Trophoblast cell (in vitro differentiated cells and primary cell): ENCODE results near the gene EID2B. TPM values are rescaled to one million over a fixed set of nuclear protein-coding genes. Genes with fewer than 3 reads are reported as not detected.

ENCODE experiments used
- DNase-seq, 2 donors: peaks; one replicate each; pipeline ENCODE4 v3.0.0-alpha.2; 2016
- H2AFZ ChIP-seq: 2 replicates; pipeline ENCODE4 v1.6.1; 2013; ENCODE audit warnings: low read length, moderate library complexity, mild to moderate bottlenecking; ENCODE audit not compliant: insufficient read depth, poor library complexity
- H2AK5ac ChIP-seq: 2 replicates; pipeline ENCODE4 v1.6.1; 2013; ENCODE audit warnings: mild to moderate bottlenecking, low read length
- H2BK120ac ChIP-seq: 2 replicates; pipeline ENCODE4 v1.6.1; 2013; ENCODE audit warnings: low read length, mild to moderate bottlenecking, moderate library complexity; ENCODE audit not compliant: insufficient read depth, poor library complexity
- H2BK12ac ChIP-seq: 2 replicates; pipeline ENCODE4 v1.6.1; 2013; ENCODE audit warnings: mild to moderate bottlenecking, low read length, moderate library complexity
- H2BK5ac ChIP-seq: 2 replicates; pipeline ENCODE4 v1.6.1; 2013; ENCODE audit warnings: low read length, low read depth, moderate library complexity, mild to moderate bottlenecking; ENCODE audit not compliant: poor library complexity
- H3K14ac ChIP-seq: 2 replicates; pipeline ENCODE4 v1.6.1; 2013; ENCODE audit warnings: mild to moderate bottlenecking, low read length
- H3K18ac ChIP-seq: 2 replicates; pipeline ENCODE4 v1.6.1; 2013; ENCODE audit warnings: mild to moderate bottlenecking, low read length
- H3K23ac ChIP-seq: 2 replicates; pipeline ENCODE4 v1.6.1; 2013; ENCODE audit warnings: low read length
- H3K27ac ChIP-seq: 2 replicates; pipeline ENCODE4 v1.5.1; 2013; ENCODE audit warnings: low read depth, mild to moderate bottlenecking, inconsistent platforms, low read length, moderate library complexity
- H3K27me3 ChIP-seq: 2 replicates; pipeline ENCODE4 v1.6.1; 2013; ENCODE audit warnings: inconsistent platforms, mild to moderate bottlenecking, low read length, moderate library complexity; ENCODE audit not compliant: insufficient read depth
- H3K36me3 ChIP-seq, 2 experiments: 1 replicate in 1 of 2; 2 replicates in 1 of 2; pipeline ENCODE4 v1.6.1; 2013; ENCODE audit warnings: low read length in 2 of 2, mild to moderate bottlenecking in 2 of 2, moderate library complexity in 1 of 2; ENCODE audit not compliant: insufficient read depth in 2 of 2, control insufficient read depth in 1 of 2
- H3K4ac ChIP-seq: 2 replicates; pipeline ENCODE4 v1.6.1; 2013; ENCODE audit warnings: low read depth, mild to moderate bottlenecking, low read length, moderate library complexity
- H3K4me1 ChIP-seq, 2 experiments: 1 replicate in 1 of 2; 2 replicates in 1 of 2; pipeline ENCODE4 v1.6.1; 2013; ENCODE audit warnings: low read length in 2 of 2, mild to moderate bottlenecking in 2 of 2, moderate library complexity in 1 of 2; ENCODE audit not compliant: insufficient read depth in 2 of 2, control insufficient read depth in 1 of 2
- H3K4me2 ChIP-seq: 2 replicates; pipeline ENCODE4 v1.6.1; 2013; ENCODE audit warnings: inconsistent platforms, mild to moderate bottlenecking, low read length, moderate library complexity
- H3K4me3 ChIP-seq: 2 replicates; pipeline ENCODE4 v1.5.1; 2013; ENCODE audit warnings: mild to moderate bottlenecking, low read depth, low read length, inconsistent platforms
- H3K79me1 ChIP-seq: one replicate; pipeline ENCODE4 v1.6.1; 2013; ENCODE audit warnings: low read length
- H3K79me2 ChIP-seq: 2 replicates; pipeline ENCODE4 v1.6.1; 2013; ENCODE audit warnings: low read length, mild to moderate bottlenecking; ENCODE audit not compliant: control insufficient read depth, insufficient read depth, poor library complexity
- H3K9ac ChIP-seq: 2 replicates; pipeline ENCODE4 v1.6.1; 2013; ENCODE audit warnings: mild to moderate bottlenecking, low read length
- H3K9me3 ChIP-seq: 2 replicates; pipeline ENCODE4 v1.6.1; 2013; ENCODE audit warnings: low read depth, mild to moderate bottlenecking, control low read depth, inconsistent platforms, low read length; ENCODE audit not compliant: insufficient read depth
- H4K12ac ChIP-seq: 2 replicates; pipeline ENCODE4 v1.6.1; 2013; ENCODE audit warnings: low read depth, mild to moderate bottlenecking, low read length, moderate library complexity
- H4K8ac ChIP-seq: 2 replicates; pipeline ENCODE4 v1.6.1; 2013; ENCODE audit warnings: low read depth, mild to moderate bottlenecking, low read length, moderate library complexity
- H4K91ac ChIP-seq: one replicate; pipeline ENCODE4 v1.6.1; 2013; ENCODE audit warnings: low read depth, mild to moderate bottlenecking, low read length, moderate library complexity
- WGBS: extraction: QIAGEN DNeasy Blood & Tissue Kit; methylation state at CpG from one replicate; pipeline ENCODE4 v1.1.7; 2013; ENCODE audit warnings: missing lambda C conversion rate; ENCODE audit not compliant: insufficient read length, insufficient coverage; ENCODE audit errors: extremely low coverage; 5-methylcytosine and 5-hydroxymethylcytosine counted together
- polyA plus RNA-seq: library from polyadenylated mRNA; stranded (reverse); fragments of 200-250 nt; gene quantifications from 2 replicates; pipeline ENCODE4 v1.2.3, GENCODE V29; 2013

Gene EID2B, protein sequence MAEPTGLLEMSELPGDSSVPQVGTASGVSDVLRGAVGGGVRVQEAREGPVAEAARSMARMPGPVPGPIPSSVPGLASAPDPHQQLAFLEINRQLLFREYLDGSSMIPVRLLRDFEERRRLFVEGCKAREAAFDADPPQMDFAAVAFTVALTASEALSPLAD
- polyA plus RNA-seq: 0.85 and 0.93 TPM in 2 replicates

DNA sequence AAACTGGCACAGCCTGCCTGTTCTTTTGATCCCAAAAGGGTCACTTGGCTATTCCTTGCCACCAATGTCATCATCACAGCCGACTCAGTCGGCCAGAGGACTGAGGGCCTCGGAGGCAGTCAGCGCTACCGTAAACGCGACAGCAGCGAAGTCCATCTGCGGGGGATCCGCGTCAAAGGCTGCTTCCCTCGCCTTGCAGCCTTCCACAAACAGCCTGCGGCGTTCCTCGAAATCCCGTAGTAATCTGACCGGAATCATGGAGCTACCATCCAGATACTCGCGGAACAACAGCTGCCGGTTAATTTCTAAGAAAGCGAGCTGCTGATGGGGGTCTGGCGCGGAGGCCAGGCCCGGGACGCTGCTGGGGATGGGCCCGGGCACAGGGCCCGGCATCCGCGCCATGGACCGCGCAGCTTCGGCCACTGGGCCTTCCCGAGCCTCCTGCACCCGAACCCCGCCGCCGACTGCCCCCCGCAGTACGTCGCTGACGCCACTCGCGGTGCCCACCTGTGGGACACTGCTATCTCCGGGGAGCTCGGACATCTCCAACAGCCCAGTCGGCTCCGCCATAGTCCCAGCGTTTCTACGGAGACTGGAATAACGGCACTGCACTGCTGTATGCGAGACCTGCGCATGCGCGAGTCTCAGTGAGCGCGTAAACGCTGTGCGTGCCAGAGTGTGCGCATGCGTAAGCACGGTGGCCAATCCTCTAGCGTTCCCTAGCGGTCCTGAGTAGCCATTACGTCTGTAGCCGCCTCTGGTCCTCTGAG is at the start of gene EID2B:
TSS of gene EID2B (minus strand) at position 620 of the 770 bp plus-strand sequence. CDS start at position 570, 50 bp downstream.
- Histone ChIP-seq H3K23ac (no peak within 1 kb of the TSS), H3K18ac (no peak within 1 kb of the TSS), H4K8ac (peak within 1 kb of the TSS; percentile 75), H2BK12ac (no peak within 1 kb of the TSS), H3K4me1 (peaks cover 2 to 5% of the 10 kb centered on the region in 2 experiments), H4K12ac (peak within 1 kb of the TSS; percentile 29), H3K79me2 (no peaks in the 10 kb centered on the region), H3K14ac (peak within 1 kb of the TSS; percentile 65), H4K91ac (no peak within 1 kb of the TSS), H3K4me3 (peak within 1 kb of the TSS; percentile 98), H3K27me3 (no peaks in the 10 kb centered on the region), H3K4me2 (peak within 1 kb of the TSS; percentile 96), H3K4ac (no peak within 1 kb of the TSS), H3K36me3 (no peaks in the 10 kb centered on the region), H3K27ac (no peak within 1 kb of the TSS), H3K9ac (peak within 1 kb of the TSS; percentile 87), H2BK5ac (no peak within 1 kb of the TSS), H2BK120ac (no peak within 1 kb of the TSS), H2AFZ (peak within 1 kb of the TSS; percentile 82), H3K79me1 (no peaks in the 10 kb centered on the region), H2AK5ac (no peak within 1 kb of the TSS), H3K9me3 (peaks cover 1% of the 10 kb centered on the region)
- peak; percentile 97 to 100 for DNase-seq
- WGBS: no CpG with 5 or more reads among the region's 65 CpGs

- no peak for DNase-seq
- Histone ChIP-seq H2AK5ac (no peak overlapping the region), H2BK12ac (no peak overlapping the region), H2BK120ac (no peak overlapping the region), H3K4ac (no peak overlapping the region), H3K79me2 (no peaks in the 10 kb centered on the region), H3K36me3 (no peaks in the 10 kb centered on the region), H3K79me1 (no peaks in the 10 kb centered on the region), H3K4me2 (no peak overlapping the region), H3K4me1 (no peaks in the 10 kb centered on the region), H3K9ac (no peak overlapping the region), H3K27ac (no peak overlapping the region), H3K4me3 (no peak overlapping the region), H3K18ac (no peak overlapping the region), H3K14ac (no peak overlapping the region), H4K91ac (no peak overlapping the region), H4K12ac (no peak overlapping the region), H2BK5ac (no peak overlapping the region), H4K8ac (no peak overlapping the region), H2AFZ (no peak overlapping the region), H3K9me3 (no peaks in the 10 kb centered on the region), H3K23ac (peak overlapping the region; percentile 4), H3K27me3 (no peaks in the 10 kb centered on the region)
- WGBS: no CpG with 5 or more reads among the region's 4 CpGs
Observed at GRCh38 chr19:39582442-39582841, 49.8 kb upstream of the EID2B start.

- no peak overlapping the region for H2AFZ ChIP-seq
- no peaks in the 10 kb centered on the region for H3K27me3 ChIP-seq
- peak overlapping the region; percentile 61 for H4K91ac ChIP-seq
- no peak overlapping the region for H4K8ac ChIP-seq
- no peak overlapping the region for H3K23ac ChIP-seq
- no peak overlapping the region for H3K4me2 ChIP-seq
- peak; percentile 80 to 94 for DNase-seq
- WGBS: no CpG with 5 or more reads among the region's 3 CpGs
- H3K79me1 ChIP-seq: peaks cover 4% of the 10 kb centered on the region
- H3K27ac ChIP-seq: no peak overlapping the region
- H2AK5ac ChIP-seq: no peak overlapping the region
- no peak overlapping the region for H2BK5ac ChIP-seq
- H2BK120ac ChIP-seq: no peak overlapping the region
- no peak overlapping the region for H3K4me3 ChIP-seq
- peaks cover 2 to 3% of the 10 kb centered on the region in 2 experiments for H3K4me1 ChIP-seq
- H3K36me3 ChIP-seq: no peaks in the 10 kb centered on the region
- no peak overlapping the region for H2BK12ac ChIP-seq
- H4K12ac ChIP-seq: no peak overlapping the region
- no peak overlapping the region for H3K14ac ChIP-seq
- H3K4ac ChIP-seq: no peak overlapping the region
- H3K9me3 ChIP-seq: no peaks in the 10 kb centered on the region
- no peaks in the 10 kb centered on the region for H3K79me2 ChIP-seq
- peak overlapping the region; percentile 26 for H3K9ac ChIP-seq
- no peak overlapping the region for H3K18ac ChIP-seq
Observed at GRCh38 chr19:39568604-39569003, 36.0 kb upstream of the EID2B start.

GRCh38 chr19:39566064-39566463 is 33.4 kb upstream of the EID2B start:
- H4K12ac ChIP-seq: no peak overlapping the region
- no peak overlapping the region for H2BK120ac ChIP-seq
- H3K27ac ChIP-seq: no peak overlapping the region
- no peak overlapping the region for H2BK12ac ChIP-seq
- no CpG with 5 or more reads among the region's 3 CpGs for WGBS
- H3K9me3 ChIP-seq: no peaks in the 10 kb centered on the region
- peaks cover 7 to 9% of the 10 kb centered on the region in 2 experiments for H3K4me1 ChIP-seq
- no peak overlapping the region for H3K4me2 ChIP-seq
- H3K14ac ChIP-seq: no peak overlapping the region
- H3K27me3 ChIP-seq: no peaks in the 10 kb centered on the region
- H3K18ac ChIP-seq: no peak overlapping the region
- H2AK5ac ChIP-seq: no peak overlapping the region
- H3K36me3 ChIP-seq: no peaks in the 10 kb centered on the region
- no peak overlapping the region for H3K4ac ChIP-seq
- no peak overlapping the region for H3K23ac ChIP-seq
- H3K4me3 ChIP-seq: no peak overlapping the region
- no peak overlapping the region for H2BK5ac ChIP-seq
- H4K8ac ChIP-seq: no peak overlapping the region
- peaks cover 4% of the 10 kb centered on the region for H3K79me1 ChIP-seq
- H2AFZ ChIP-seq: no peak overlapping the region
- no peak overlapping the region for H4K91ac ChIP-seq
- H3K79me2 ChIP-seq: no peaks in the 10 kb centered on the region
- H3K9ac ChIP-seq: no peak overlapping the region
- no peak for DNase-seq
